IPS-18a (cell line): ENCODE measurements around the gene CCDC138.

Experiments used
- H3K27ac ChIP-seq: one replicate; pipeline ENCODE4 v1.5.1; 2013; ENCODE audit warnings: low read length
- H3K27me3 ChIP-seq: one replicate; pipeline ENCODE4 v1.6.1; 2013; ENCODE audit warnings: mild to moderate bottlenecking, low read length; ENCODE audit not compliant: control insufficient read depth, insufficient read depth
- H3K36me3 ChIP-seq: one replicate; pipeline ENCODE4 v1.6.1; 2013; ENCODE audit warnings: low read depth, low read length; ENCODE audit not compliant: control insufficient read depth
- H3K4me1 ChIP-seq: one replicate; pipeline ENCODE4 v1.6.1; 2013; ENCODE audit warnings: low read depth, low read length; ENCODE audit not compliant: control insufficient read depth
- H3K4me3 ChIP-seq: one replicate; pipeline ENCODE4 v1.5.1; 2013; ENCODE audit warnings: low read length
- H3K9ac ChIP-seq: one replicate; pipeline ENCODE4 v1.6.1; 2013; ENCODE audit warnings: mild to moderate bottlenecking, low read length, moderate library complexity
- H3K9me3 ChIP-seq: one replicate; pipeline ENCODE4 v1.6.1; 2013; ENCODE audit warnings: low read depth, low read length; ENCODE audit not compliant: control insufficient read depth

Gene CCDC138

DNA sequence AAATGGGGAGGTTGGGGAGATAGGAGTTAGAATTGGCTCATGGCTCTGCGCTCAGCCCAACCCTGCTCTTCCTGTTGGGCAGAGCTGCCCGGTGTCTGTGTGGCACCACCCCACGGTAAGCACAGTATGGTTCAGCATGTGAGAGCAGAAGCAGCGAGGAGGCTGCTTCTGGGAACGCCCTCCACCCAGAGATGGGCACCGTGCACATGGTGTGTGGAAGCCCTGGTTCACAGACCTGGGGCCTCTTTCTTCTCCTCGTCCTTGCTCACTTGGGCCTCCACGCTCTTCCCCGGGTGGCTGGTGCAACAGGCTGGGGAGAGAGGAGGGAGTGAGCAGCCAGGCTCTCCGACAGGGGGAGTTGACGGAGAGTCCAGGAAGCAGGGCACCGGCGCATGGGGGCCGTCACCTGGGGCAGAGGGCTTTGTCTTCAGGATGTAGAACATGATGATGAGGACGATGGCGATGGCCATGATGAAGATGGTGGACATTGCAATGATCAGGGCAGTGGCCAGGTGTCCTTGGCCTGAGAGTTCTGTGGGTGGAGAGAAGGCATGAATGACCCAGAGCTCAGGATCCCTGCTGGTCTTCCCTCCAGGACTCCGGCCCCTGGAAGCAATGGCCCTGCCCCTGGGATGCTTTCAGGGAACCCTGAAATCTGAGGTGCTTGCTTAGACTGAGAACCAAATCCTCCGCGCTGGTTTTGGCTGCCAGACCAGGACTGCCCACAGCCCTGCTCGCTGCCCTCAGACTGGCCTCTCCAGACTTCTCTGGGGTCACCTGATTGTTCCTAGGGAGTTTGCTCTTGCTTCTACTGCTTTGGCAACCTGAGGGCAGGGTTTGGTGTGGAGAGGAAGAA is 124.2 kb downstream of the CCDC138 start:
- H3K36me3 ChIP-seq: no peaks in the 10 kb centered on the region
- no peaks in the 10 kb centered on the region for H3K4me1 ChIP-seq
- H3K27ac ChIP-seq: no peak overlapping the region
- no peaks in the 10 kb centered on the region for H3K9me3 ChIP-seq
- no peak overlapping the region for H3K4me3 ChIP-seq
- H3K27me3 ChIP-seq: no peaks in the 10 kb centered on the region
- no peak overlapping the region for H3K9ac ChIP-seq

GRCh38 chr2:108911401-108911800 is 124.8 kb downstream of the CCDC138 start:
- no peak overlapping the region for H3K4me3 ChIP-seq
- no peaks in the 10 kb centered on the region for H3K9me3 ChIP-seq
- H3K4me1 ChIP-seq: no peaks in the 10 kb centered on the region
- no peak overlapping the region for H3K27ac ChIP-seq
- no peak overlapping the region for H3K9ac ChIP-seq
- no peaks in the 10 kb centered on the region for H3K36me3 ChIP-seq
- H3K27me3 ChIP-seq: no peaks in the 10 kb centered on the region

DNA sequence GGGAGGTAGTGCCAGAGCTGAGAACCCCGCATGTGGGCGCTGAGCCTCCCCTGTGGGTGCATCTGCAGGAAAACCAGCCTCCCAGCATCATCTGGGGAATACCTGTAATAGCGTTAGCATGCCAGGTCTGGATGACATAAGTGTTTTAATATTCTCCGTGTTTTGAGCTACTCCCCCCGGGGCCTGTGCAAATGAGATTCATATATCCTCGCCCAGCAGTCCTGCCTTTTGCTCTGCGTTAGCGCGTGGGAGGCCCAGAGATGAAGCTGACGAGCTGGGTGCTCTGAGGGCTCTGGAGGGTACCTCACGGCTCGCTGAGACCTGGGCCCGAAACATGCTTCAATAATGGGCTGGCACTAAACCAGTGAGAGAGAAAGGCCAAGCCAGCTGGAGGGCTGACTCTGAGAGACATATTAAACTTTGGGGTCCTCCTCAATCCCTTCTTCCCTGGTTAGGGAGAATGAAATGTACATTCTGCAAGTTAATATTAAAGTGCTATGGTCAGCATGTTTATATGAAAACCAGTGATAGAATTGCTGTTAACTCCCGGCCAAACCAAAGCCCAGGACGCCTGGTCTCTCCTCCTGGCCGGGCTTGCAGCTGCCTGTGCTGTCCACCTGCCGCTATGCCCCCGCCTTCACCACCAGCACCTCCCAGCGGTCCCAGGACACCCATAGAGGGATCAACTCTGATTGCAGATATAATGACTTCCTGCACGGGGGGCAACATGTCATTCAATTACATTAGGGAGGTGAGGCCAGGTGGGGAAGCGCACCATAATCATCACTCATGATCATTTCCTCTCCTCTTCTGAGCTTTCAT is 125.4 kb downstream of the CCDC138 start:
- Histone ChIP-seq H3K4me1 (no peaks in the 10 kb centered on the region), H3K9ac (no peak overlapping the region), H3K27ac (no peak overlapping the region), H3K9me3 (no peaks in the 10 kb centered on the region), H3K27me3 (no peaks in the 10 kb centered on the region), H3K4me3 (no peak overlapping the region), H3K36me3 (no peaks in the 10 kb centered on the region)

- Histone ChIP-seq H3K27ac (no peak overlapping the region), H3K4me3 (no peak overlapping the region), H3K27me3 (no peaks in the 10 kb centered on the region)
Observed at GRCh38 chr2:108912629-108912902, 126.0 kb downstream of the CCDC138 start.

GRCh38 chr2:108916122-108916795 is 129.7 kb downstream of the CCDC138 start:
- H3K9me3 ChIP-seq: no peaks in the 10 kb centered on the region
- H3K27me3 ChIP-seq: no peaks in the 10 kb centered on the region
- no peak overlapping the region for H3K4me3 ChIP-seq
- no peaks in the 10 kb centered on the region for H3K36me3 ChIP-seq
- H3K9ac ChIP-seq: no peak overlapping the region
- H3K27ac ChIP-seq: no peak overlapping the region
- H3K4me1 ChIP-seq: no peaks in the 10 kb centered on the region

More at GRCh38 chr2:108912629-108912902, 126.0 kb downstream of the CCDC138 start:
- Histone ChIP-seq H3K9me3 (no peaks in the 10 kb centered on the region), H3K9ac (no peak overlapping the region), H3K4me1 (no peaks in the 10 kb centered on the region), H3K36me3 (no peaks in the 10 kb centered on the region)

GRCh38 chr2:108916796-108917421 is 130.3 kb downstream of the CCDC138 start:
- Histone ChIP-seq H3K27ac (no peak overlapping the region), H3K4me3 (no peak overlapping the region), H3K4me1 (no peaks in the 10 kb centered on the region), H3K9ac (no peak overlapping the region), H3K27me3 (no peaks in the 10 kb centered on the region), H3K9me3 (no peaks in the 10 kb centered on the region), H3K36me3 (no peaks in the 10 kb centered on the region)

DNA sequence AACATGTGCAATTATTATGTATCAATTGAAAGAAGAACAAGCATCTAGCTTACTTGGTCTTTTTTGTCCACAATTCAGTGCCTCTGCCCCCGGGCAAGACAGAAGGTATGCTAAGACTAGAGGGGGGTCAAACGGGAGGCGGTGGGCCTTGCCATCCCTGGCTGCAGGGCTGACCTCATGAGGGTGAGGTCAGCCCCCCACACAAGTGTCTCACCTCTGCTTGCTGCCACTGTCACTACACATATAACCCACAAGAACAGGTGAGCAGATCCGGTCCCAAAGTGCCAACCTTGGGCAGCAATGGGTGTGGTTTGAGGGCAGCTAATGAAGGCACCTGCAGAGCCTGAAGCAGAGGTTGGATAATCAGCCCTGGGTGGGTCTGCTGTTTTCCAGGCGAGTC is 131.0 kb downstream of the CCDC138 start:
- Histone ChIP-seq H3K27me3 (no peaks in the 10 kb centered on the region), H3K4me1 (no peaks in the 10 kb centered on the region), H3K9ac (no peak overlapping the region), H3K36me3 (no peaks in the 10 kb centered on the region), H3K27ac (no peak overlapping the region), H3K4me3 (no peak overlapping the region), H3K9me3 (no peaks in the 10 kb centered on the region)

GRCh38 chr2:108918156-108918874 is 131.7 kb downstream of the CCDC138 start:
- no peak overlapping the region for H3K27ac ChIP-seq
- H3K36me3 ChIP-seq: no peaks in the 10 kb centered on the region
- no peaks in the 10 kb centered on the region for H3K4me1 ChIP-seq
- H3K9me3 ChIP-seq: no peaks in the 10 kb centered on the region
- no peaks in the 10 kb centered on the region for H3K27me3 ChIP-seq
- H3K4me3 ChIP-seq: no peak overlapping the region
- no peak overlapping the region for H3K9ac ChIP-seq

DNA sequence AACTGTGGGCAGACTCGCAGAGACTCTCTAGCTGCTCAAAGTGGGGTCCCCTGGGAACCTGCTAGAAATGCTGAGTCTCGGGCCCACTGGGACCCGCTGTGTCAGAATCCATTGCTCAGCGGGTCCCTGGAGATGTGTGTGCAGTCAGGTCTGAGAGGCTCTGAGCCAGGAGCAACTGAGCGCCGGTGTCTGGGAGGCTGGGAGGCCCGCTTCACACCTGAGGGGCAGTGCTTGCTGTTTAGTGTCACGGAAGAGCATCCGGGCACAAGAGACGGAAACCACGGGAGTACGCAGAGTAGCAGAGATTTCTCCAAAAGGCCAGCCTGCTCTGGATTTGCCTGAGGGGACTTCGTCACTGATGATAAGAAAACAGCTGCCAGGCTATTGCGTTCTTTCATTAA is 132.4 kb downstream of the CCDC138 start:
- Histone ChIP-seq H3K36me3 (no peaks in the 10 kb centered on the region), H3K4me3 (no peak overlapping the region), H3K27me3 (no peaks in the 10 kb centered on the region), H3K27ac (no peak overlapping the region), H3K9me3 (no peaks in the 10 kb centered on the region), H3K4me1 (no peaks in the 10 kb centered on the region), H3K9ac (no peak overlapping the region)

DNA sequence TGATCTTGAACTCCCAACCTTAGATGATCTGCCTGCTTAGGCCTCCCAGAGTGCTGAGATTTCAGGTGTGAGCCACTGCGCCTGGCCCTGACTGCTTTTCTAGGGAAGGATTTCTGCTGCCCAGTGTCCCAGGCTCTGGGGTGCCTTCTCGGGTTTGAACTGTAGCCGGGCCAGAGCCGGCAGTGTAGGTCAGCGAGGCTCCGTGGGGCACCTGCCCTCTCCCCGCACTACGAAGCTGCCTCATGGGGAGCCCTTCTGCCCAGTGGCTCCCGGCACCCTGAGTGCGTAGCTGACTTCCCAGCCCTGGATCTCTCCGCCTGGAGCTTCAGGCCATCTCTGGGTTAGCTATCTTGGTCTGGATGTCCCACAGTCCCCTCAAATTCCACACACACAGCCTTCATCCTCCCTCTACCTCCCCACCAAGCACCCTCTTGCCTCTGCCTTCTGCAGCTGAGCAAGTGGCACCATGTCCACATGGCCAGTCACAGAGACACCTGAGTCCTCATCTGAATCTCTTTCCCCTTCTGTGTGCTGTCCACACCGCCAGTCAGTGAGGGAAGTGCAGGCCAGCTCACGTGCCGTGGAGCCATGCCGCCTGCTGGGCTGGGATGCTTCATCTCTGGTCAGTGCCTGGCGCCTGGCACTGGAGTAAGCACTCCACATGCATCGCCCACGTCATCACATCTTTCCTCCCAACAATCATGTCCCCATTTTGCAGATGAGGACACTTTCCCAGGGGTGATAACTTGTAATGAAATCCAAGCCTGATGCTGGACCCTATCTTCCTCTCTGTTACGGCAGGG is 133.2 kb downstream of the CCDC138 start:
- Histone ChIP-seq H3K36me3 (no peaks in the 10 kb centered on the region), H3K9me3 (no peaks in the 10 kb centered on the region), H3K4me1 (no peaks in the 10 kb centered on the region), H3K27me3 (no peaks in the 10 kb centered on the region), H3K9ac (no peak overlapping the region), H3K4me3 (no peak overlapping the region), H3K27ac (no peak overlapping the region)
